ENCODE measurements around the gene CLCNKB. TPM values are rescaled to one million over a fixed set of nuclear protein-coding genes. Genes with fewer than 3 reads are reported as not detected.
"Not testable (repeated sequence)": the region's sequence is repeated elsewhere in the genome, so short reads cannot be mapped to it uniquely, and the experiment has no call there.

The CLCNKB gene
- total RNA-seq, 1 donor from 2014 or later, result not detected

GRCh38 chr1:16055613-16056520 lies 12.3 kb downstream of the CLCNKB start:
- intact Hi-C loops (cut with DNase I), result loop anchor here (2.0 to 10.0 kb wide), 2 partner anchors 23 to 51 kb away; partner anchors contain the start of gene SRARP
- DNase-seq (ENCODE audit: extremely low spot score in 2 of 2), result no peak
- H3K27ac ChIP-seq, result no peak overlapping the region

GRCh38 chr1:16056521-16056912 lies 12.9 kb downstream of the CLCNKB start:
- not testable (repeated sequence) for H3K36me3 ChIP-seq; H3K27me3 ChIP-seq; H3K27ac ChIP-seq; H3K9me3 ChIP-seq; H3K4me3 ChIP-seq; DNase-seq (ENCODE audit: extremely low spot score in 2 of 2); H3K4me1 ChIP-seq
- intact Hi-C loops (cut with DNase I), result loop anchor here (2.0 to 10.0 kb wide), 2 partner anchors 24 to 52 kb away; partner anchors contain the start of gene SRARP

More at GRCh38 chr1:16055613-16056520, 12.3 kb downstream of the CLCNKB start:
- Histone ChIP-seq H3K27me3 (no peaks in the 10 kb centered on the region), H3K36me3 (no peaks in the 10 kb centered on the region), H3K4me3 (no peak overlapping the region), H3K4me1 (no peaks in the 10 kb centered on the region), H3K9me3 (no peaks in the 10 kb centered on the region)
- TF ChIP-seq POLR2A (IDR thresholded peaks at IDR 0.05), result no peak
- peak; percentile 84 to 92 (median 92) for TF ChIP-seq CTCF (IDR thresholded peaks at IDR 0.05)

GRCh38 chr1:16057314-16057915 lies 13.8 kb downstream of the CLCNKB start:
- not testable (repeated sequence) for H3K9me3 ChIP-seq; H3K4me1 ChIP-seq; DNase-seq (ENCODE audit: extremely low spot score in 2 of 2); H3K27ac ChIP-seq; H3K4me3 ChIP-seq; H3K36me3 ChIP-seq; H3K27me3 ChIP-seq
- intact Hi-C loops (cut with DNase I), result loop anchor here (2.0 to 10.0 kb wide), 2 partner anchors 25 to 53 kb away; partner anchors contain the start of gene SRARP

- intact Hi-C loops (cut with DNase I), result loop anchor here (10.0 kb wide), 1 partner anchor 54 kb away; the partner anchor contains the start of gene SRARP
- H3K9me3 ChIP-seq; H3K27ac ChIP-seq; DNase-seq (ENCODE audit: extremely low spot score in 2 of 2); H3K27me3 ChIP-seq; H3K4me3 ChIP-seq; H3K4me1 ChIP-seq; H3K36me3 ChIP-seq: not testable (repeated sequence)
Measured at GRCh38 chr1:16058394-16059120, 15.0 kb downstream of the CLCNKB start.

- Histone ChIP-seq H3K4me3 (no peak overlapping the region), H3K36me3 (no peaks in the 10 kb centered on the region), H3K27me3 (no peaks in the 10 kb centered on the region), H3K4me1 (peaks cover 17% of the 10 kb centered on the region), H3K27ac (no peak overlapping the region), H3K9me3 (no peaks in the 10 kb centered on the region)
- intact Hi-C loops (cut with DNase I), result no loop called here
- TF ChIP-seq POLR2A (IDR thresholded peaks at IDR 0.05) (no peak), POLR2AphosphoS5 (IDR thresholded peaks at IDR 0.05; ENCODE audit: insufficient read depth in 1 of 2, low read depth in 1 of 2) (no peak), CTCF (IDR thresholded peaks at IDR 0.05) (no peak)
- no peak for DNase-seq (ENCODE audit: extremely low spot score in 2 of 2)
Measured at GRCh38 chr1:16061266-16061665, 17.7 kb downstream of the CLCNKB start.

GRCh38 chr1:16061989-16062686 lies 18.6 kb downstream of the CLCNKB start:
- DNase-seq (ENCODE audit: extremely low spot score in 2 of 2); H3K9me3 ChIP-seq; H3K36me3 ChIP-seq; H3K4me3 ChIP-seq; intact Hi-C loops (cut with DNase I); H3K27ac ChIP-seq; H3K27me3 ChIP-seq: not testable (repeated sequence)
- H3K4me1 ChIP-seq, result peaks cover 17% of the 10 kb centered on the region

- intact Hi-C loops (cut with DNase I); H3K27me3 ChIP-seq; H3K27ac ChIP-seq; H3K4me3 ChIP-seq; H3K36me3 ChIP-seq; DNase-seq (ENCODE audit: extremely low spot score in 2 of 2); H3K9me3 ChIP-seq: not testable (repeated sequence)
- H3K4me1 ChIP-seq, result peaks cover 17% of the 10 kb centered on the region
Measured at GRCh38 chr1:16062687-16063075, 19.1 kb downstream of the CLCNKB start.

Data from vagina (tissue), 2 donors.